DLD1 (cell line): ENCODE data around the gene CCDC83.
"Not testable (repeated sequence)": the region's sequence is repeated elsewhere in the genome, so short reads cannot be mapped to it uniquely, and the experiment has no call there.

Experiments
- in situ Hi-C: cut with HindIII; loops from 2 replicates; pipeline ENCODE4 v1.10.0; 2017; ENCODE audit warnings: low sequenced_read_pairs

Gene CCDC83

GRCh38 chr11:85939099-85940015, 84.2 kb downstream of the CCDC83 start:
- in situ Hi-C loops: no loop called here

DNA sequence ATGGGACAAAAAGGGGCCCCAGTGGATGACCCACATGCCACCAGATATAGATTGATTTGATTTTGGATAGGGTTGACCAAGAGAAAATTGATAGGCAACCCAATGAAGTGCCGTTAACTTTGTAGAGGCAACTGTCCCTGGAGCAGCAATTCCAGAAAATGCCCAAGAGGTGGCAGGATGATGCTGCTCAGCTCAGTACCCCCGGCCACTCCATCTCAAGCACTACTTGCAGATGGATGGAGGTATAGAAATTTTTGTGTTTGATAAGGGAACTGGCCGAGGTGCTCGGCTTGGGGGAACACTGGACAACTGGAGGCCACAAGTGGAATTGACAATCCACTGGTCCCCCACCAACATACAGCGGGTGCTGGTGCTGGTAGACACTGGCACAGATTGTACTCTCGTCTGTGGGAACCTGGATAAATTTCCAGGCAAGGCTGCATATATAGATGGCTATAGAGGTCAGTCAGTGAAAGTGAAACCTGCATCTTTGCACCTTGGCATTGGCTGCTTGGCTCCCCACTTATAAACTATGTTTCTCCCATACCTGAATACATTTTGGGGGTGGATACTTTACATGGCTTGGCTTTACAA, 86.3 kb downstream of the CCDC83 start:
- in situ Hi-C loops: no loop called here

DNA sequence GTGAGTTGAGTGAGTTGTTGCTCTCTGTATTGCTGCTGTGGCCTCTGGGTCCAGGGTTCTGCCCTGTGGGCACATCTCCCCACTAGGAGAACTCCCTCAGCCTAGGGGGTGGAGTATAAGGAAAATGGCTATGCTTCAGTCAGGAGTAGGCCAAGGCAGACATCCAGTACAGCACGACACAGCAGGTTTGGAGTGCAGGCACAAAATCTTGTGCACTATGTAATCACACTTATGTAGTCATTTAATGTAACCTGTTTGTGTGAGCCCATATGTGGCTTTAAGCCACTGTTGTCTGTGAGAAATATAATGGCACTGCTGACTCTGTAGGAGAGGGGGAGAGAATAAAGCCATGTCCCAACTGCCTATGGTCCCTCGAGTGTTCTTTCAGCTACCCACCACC, 90.1 kb downstream of the CCDC83 start:
- in situ Hi-C loops: no loop called here

- in situ Hi-C loops: no loop called here
Observed at GRCh38 chr11:85945788-85946187, 90.6 kb downstream of the CCDC83 start.

DNA sequence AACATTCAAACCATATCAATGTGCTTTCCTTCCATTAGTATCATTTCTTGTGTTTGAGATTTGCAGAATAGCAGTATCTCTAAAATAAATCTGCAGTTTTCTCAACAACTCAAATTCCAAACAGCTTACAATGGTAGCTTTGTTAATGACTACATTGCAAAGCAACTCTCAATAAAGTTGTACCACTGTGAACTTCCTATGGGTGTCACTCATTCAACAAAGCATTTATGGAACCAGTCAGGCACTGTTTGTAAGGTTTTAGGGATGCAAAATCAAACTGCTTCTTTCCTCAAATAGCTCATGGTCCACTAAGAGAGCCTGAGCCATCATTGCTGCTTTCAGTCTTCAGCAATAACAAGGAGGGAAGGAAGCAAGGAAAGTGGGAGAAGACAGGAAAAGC, 91.0 kb downstream of the CCDC83 start:
- in situ Hi-C loops: no loop called here

GRCh38 chr11:85947431-85948272, 92.5 kb downstream of the CCDC83 start:
- in situ Hi-C loops: no loop called here

GRCh38 chr11:85948884-85949283, 93.7 kb downstream of the CCDC83 start:
- in situ Hi-C loops: no loop called here

DNA sequence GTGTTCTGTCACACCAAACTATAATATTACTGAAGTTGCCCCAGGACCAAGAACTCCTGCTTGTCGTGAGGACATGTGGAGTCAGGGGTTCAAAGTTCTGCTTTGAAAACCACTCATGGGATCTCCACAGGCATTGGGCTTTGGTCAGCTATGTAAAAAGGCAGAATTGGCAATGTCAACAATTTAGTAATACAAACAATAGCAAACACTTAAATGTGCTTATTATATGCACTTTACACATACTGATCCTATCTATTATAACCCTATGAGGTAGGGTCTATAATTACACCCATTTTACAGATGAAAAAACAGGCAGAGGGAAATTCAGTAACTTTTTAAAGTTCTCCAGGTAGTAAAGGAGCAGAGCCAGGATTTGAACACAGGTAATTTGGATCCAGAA, 94.6 kb downstream of the CCDC83 start:
- in situ Hi-C loops: no loop called here

GRCh38 chr11:85950317-85951048, 95.3 kb downstream of the CCDC83 start:
- in situ Hi-C loops: no loop called here

- in situ Hi-C loops: no loop called here
Observed at GRCh38 chr11:85951049-85951405, 95.8 kb downstream of the CCDC83 start.

DNA sequence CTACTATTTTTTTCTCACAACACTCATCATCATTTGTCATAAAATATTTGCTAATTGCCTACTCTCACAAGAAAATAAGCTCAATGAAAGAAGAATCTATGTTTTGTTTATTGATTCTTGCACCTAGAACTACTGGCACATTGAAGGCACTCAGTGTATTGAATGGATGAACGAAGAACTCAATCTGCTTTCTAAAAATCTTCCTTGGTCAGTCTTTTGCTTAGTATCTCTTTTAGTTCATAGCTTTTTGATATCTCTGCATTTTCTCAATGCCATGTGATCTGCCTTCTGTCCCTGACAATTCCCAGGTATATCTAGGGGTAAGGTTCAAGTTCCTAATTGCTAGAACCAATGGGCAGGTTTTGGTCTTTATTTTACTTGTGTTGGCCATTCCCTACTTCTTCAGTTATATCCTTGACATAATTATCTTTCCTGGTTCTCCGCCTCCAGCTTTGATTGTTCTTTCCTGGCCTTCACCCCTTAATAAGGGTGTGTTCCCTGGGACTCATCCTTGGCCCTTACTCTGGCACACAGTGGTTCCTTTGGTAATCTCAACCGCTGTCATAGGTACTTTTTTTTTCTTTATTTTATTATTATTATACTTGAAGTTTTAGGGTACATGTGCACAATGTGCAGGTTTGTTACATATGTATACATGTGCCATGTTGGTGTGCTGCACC, 96.4 kb downstream of the CCDC83 start:
- in situ Hi-C loops: no loop called here

GRCh38 chr11:85952108-85952485, 96.9 kb downstream of the CCDC83 start:
- in situ Hi-C loops: not testable (repeated sequence)

DNA sequence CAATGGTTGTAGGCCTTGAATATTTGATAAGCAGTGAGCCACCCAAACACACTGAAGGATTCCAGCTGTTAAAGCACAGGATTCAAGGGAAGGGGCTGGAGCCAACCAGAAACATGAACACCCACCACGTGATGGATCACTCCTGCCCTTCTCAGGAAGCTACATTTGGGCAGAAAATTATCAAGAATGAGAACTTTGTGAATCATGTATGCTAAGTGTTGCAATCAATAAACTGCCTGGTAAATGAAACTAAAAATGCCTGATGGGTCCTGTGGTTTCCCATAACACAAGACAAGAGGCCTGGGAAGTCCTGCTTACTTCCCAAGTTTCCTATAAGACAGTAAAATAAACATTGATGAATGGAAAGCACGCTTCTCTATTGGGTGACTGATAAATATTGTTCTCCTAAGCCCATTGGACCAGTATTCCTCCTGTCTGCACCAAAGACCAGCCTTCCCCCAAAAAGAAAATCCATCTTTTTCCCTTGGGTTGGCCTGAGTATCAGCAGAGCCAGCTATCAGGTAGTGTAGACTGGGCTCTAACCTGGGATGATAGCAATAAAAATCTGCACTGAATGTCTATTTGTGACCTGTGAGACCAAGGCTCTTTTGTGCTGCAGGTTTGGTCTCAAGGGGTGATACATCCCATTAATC, 98.4 kb downstream of the CCDC83 start:
- in situ Hi-C loops: no loop called here

DNA sequence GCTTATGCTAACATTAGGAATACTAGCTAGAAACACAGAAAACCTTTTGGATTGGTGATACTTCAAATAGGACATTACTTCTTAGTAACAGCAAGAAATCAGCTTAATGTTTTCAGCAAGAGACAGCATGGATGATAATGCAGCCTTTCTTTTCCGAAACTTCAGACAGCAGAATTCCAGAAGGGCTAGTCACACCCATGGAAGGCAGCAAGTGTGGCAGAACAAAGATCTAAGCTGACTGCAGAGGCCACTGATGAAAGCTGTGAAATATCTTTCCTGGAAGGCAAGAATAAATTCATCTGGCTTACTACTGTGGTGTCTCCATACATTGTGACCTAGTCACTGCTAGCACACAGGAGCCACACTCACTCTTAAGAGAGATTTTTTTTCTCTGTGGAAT, 100.3 kb downstream of the CCDC83 start:
- in situ Hi-C loops: no loop called here

DNA sequence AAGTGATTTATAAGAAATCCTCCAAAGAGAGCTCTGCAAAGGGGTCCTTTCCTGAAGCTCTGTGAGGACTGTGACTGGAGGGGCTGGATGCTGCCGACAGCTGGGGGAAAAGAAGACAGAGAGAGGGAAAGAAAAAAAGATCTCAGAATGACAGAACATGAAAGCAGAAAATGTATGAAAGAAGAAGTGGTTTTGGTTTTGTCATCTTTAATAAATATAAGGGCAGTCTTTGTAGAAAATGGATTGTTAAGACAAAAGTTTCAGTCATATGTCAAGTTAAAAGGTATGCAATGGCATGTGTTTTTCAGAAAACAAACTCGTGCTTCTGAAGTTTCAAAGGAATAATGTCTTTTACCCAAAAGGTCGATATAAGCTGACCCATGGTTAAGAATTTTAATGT, 105.5 kb downstream of the CCDC83 start:
- in situ Hi-C loops: no loop called here

DNA sequence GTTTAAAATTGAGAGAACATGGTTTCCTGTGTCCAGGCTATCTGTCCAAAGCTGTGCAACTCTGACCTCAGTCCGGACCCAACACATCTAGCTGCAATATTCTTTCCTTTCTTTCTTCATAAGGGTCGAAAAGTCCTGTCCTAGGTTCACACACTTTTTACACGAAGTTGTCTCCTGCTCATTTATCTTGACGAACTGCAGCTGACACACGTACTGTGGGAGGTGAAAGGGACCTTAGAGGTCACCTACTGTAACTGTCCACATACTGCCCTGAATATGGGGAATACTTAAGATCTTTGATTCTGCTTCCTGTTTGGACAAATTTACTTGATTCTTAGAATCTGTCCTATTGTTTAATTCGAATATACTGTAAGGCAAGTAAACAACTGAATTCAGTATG, 105.9 kb downstream of the CCDC83 start:
- in situ Hi-C loops: no loop called here

DNA sequence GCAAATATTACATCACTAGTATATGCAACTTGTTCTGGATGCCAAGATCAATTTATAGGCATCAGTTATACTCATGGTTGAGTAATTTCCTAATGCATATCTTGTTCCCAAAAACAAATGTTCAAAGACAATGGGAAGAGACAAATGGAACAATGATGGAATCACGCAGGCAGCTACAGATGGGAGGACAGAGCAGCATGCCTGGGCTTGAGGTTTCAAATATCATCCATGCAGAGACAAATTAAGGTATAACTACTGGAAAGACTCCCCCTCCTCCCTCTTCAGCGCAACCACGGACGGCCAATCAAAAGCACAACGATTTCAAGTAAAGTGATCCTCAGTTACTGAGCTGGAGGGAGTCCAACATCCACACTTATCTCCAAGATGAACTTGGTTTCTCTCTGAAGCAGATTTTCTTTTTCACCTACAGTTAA, 106.8 kb downstream of the CCDC83 start:
- in situ Hi-C loops: no loop called here

DNA sequence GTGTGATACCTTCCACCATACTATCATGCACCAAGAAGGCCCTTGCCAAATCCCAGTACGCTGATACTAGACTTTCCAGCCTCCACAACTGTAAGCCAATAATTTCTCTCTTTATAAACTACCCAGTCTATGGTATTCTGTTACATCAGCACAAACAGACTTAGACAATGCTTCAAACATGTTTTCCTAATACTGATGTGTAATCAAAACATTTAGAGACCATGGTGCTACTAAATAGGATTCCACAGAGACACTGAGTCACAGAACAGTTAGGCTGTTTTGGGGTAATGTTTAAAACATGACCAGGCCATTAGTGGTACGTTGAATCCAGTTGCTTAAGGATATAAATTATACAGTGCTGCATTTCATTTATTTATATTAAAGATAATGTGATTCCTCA, 110.0 kb downstream of the CCDC83 start:
- in situ Hi-C loops: no loop called here

DNA sequence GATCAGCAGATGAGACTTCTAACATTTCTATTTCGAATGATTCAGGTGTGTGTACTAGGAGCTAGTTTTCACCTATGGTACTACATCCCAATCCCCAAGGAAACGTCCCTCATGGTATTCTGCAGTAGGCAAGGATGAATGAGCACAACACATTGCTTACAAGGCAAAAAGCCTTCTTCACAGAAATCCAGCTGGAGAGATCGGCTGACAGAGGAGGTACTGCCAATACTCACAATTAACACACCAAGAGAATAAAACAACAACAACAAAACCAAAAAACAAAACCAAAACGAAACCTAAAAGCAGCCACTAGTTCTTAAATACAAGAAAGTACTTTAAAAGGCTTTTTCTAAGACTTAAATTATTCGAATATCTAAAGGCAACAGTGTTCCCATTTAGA, 112.3 kb downstream of the CCDC83 start:
- in situ Hi-C loops: no loop called here
